A549 (cell line): ENCODE measurements around the gene CCR2. TPM values are rescaled to one million over a fixed set of nuclear protein-coding genes. Genes with fewer than 3 reads are reported as not detected.

Experiments used
- ATAC-seq, 2 experiments: fragments of 200-7000 bp in 1 of 2; fragments of >200 bp in 1 of 2; cut with Nextera tagmentation in 1 of 2; cut with Tn5 transposase in 1 of 2; 3 replicates each; pipeline versions ENCODE4 v1.8.0 to v1.9.1; 2018 to 2020; ENCODE audit warnings: mild to moderate bottlenecking in 1 of 2, moderate library complexity in 1 of 2
- CTCF ChIA-PET: fragments of 300-600 bp; sonication (Branson Sonifier 250); formaldehyde crosslinking; extraction: SDS; loops from one replicate; lab custom pipeline; 2021; ENCODE audit warnings: antibody characterized with exemption, inconsistent platforms; lab: Yijun Ruan, JAX
- POLR2A ChIA-PET: fragments of 350-600 bp; formaldehyde crosslinking; extraction: SDS; loops from one replicate; lab custom pipeline; 2021; ENCODE audit warnings: antibody characterized with exemption, inconsistent platforms; lab: Yijun Ruan, JAX
- DNase-seq, 2 experiments: peaks; one replicate each; pipeline versions ENCODE4 v3.0.0 to v3.0.0-alpha.2; 2011 to 2016; ENCODE audit warnings: low read depth in 1 of 2, low spot score in 1 of 2
- FAIRE-seq: peaks from 2 replicates; lab custom pipeline; 2011; peaks lifted over from hg19 to GRCh38; lab: Jason Lieb, UNC
- H3K27ac ChIP-seq, 2 experiments: fragments of >200 bp; sonication (Bioruptor Twin); formaldehyde crosslinking; 3 replicates each; pipeline ENCODE4 v1.5.1; 2016 to 2017
- H3K4me1 ChIP-seq: fragments of >200 bp; sonication (Bioruptor Twin); formaldehyde crosslinking; 3 replicates; pipeline ENCODE4 v1.6.1; 2016
- H3K4me2 ChIP-seq: fragments of >200 bp; sonication (Bioruptor Twin); formaldehyde crosslinking; 3 replicates; pipeline ENCODE4 v1.6.1; 2016
- H3K4me3 ChIP-seq: fragments of >200 bp; sonication (Bioruptor Twin); formaldehyde crosslinking; 3 replicates; pipeline ENCODE4 v1.5.1; 2016
- H3K9me3 ChIP-seq: fragments of >200 bp; sonication (Bioruptor Twin); formaldehyde crosslinking; 3 replicates; pipeline ENCODE4 v1.6.1; 2016
- BCL3 ChIP-seq: fragments of >200 bp; sonication (Bioruptor Twin); formaldehyde crosslinking; IDR thresholded peaks from 3 replicates; pipeline ENCODE4 v1.6.1; 2016
- BHLHE40 ChIP-seq: IDR thresholded peaks from 2 replicates; pipeline ENCODE4 v1.6.1; 2012; ENCODE audit warnings: low read depth, low read length, inconsistent platforms
- CBX8 ChIP-seq: fragments of 200-600 bp; sonication (generic); IDR thresholded peaks from 2 replicates; pipeline ENCODE4 v1.6.1; 2016
- CHD2 ChIP-seq: fragments of 150-350 bp; IDR thresholded peaks from 2 replicates; pipeline ENCODE4 v1.6.1; 2014; ENCODE audit warnings: low read length; ENCODE audit not compliant: partially characterized antibody
- EHF ChIP-seq: fragments of 250-450 bp; sonication (Bioruptor Pico); IDR thresholded peaks from 2 replicates; pipeline ENCODE4 v1.5.0; 2020; ENCODE audit warnings: mild to moderate bottlenecking
- EP300 ChIP-seq, 2 experiments: fragments of >200 bp; sonication (Bioruptor Twin); formaldehyde crosslinking; IDR thresholded peaks; 2 replicates in 1 of 2; 3 replicates in 1 of 2; pipeline ENCODE4 v1.6.1; 2016 to 2017
- FOSB ChIP-seq: fragments of 250-450 bp; sonication (Bioruptor Pico); IDR thresholded peaks from 2 replicates; pipeline ENCODE4 v1.5.0; 2020; ENCODE audit warnings: mild to moderate bottlenecking, moderate library complexity
- FOXS1 ChIP-seq: fragments of 250-450 bp; sonication (Bioruptor Pico); IDR thresholded peaks from 2 replicates; pipeline ENCODE4 v1.5.0; 2020; ENCODE audit warnings: mild to moderate bottlenecking, moderate library complexity
- GATA3 ChIP-seq: IDR thresholded peaks from 2 replicates; pipeline ENCODE4 v1.6.1; 2012; ENCODE audit warnings: borderline replicate concordance
- HEYL ChIP-seq: fragments of 250-450 bp; sonication (Bioruptor Pico); IDR thresholded peaks from 2 replicates; pipeline ENCODE4 v1.8.0; 2021; ENCODE audit warnings: mild to moderate bottlenecking, moderate library complexity
- HOXB5 ChIP-seq: fragments of 250-450 bp; sonication (Bioruptor Pico); IDR thresholded peaks from 2 replicates; pipeline ENCODE4 v1.5.0; 2020; ENCODE audit warnings: mild to moderate bottlenecking, moderate library complexity
- JUNB ChIP-seq: fragments of >200 bp; sonication (Bioruptor Twin); formaldehyde crosslinking; IDR thresholded peaks from 2 replicates; pipeline ENCODE4 v1.6.1; 2016
- KDM1A ChIP-seq: fragments of 200-600 bp; sonication (generic); IDR thresholded peaks from 2 replicates; pipeline ENCODE4 v1.6.1; 2016; ENCODE audit warnings: low read depth, mild to moderate bottlenecking
- KDM5A ChIP-seq: fragments of 200-600 bp; sonication (generic); IDR thresholded peaks from 2 replicates; pipeline ENCODE4 v1.6.1; 2016; ENCODE audit warnings: antibody characterized with exemption, mild to moderate bottlenecking
- MAFK ChIP-seq: fragments of 450-650 bp; IDR thresholded peaks from 2 replicates; pipeline ENCODE4 v1.6.1; 2014; ENCODE audit not compliant: partially characterized antibody
- MYC ChIP-seq: IDR thresholded peaks from 2 replicates; pipeline ENCODE4 v1.6.1; 2012; ENCODE audit warnings: mild to moderate bottlenecking, inconsistent platforms, low read length, improper control_type of control experiment, borderline replicate concordance
- NR3C1 ChIP-seq: fragments of >200 bp; sonication (Bioruptor Twin); formaldehyde crosslinking; IDR thresholded peaks from 3 replicates; pipeline ENCODE4 v1.6.1; 2017
- PHF8 ChIP-seq: fragments of 200-600 bp; sonication (generic); IDR thresholded peaks from 2 replicates; pipeline ENCODE4 v1.6.1; 2016; ENCODE audit warnings: low read depth, mild to moderate bottlenecking, antibody characterized with exemption, moderate library complexity, borderline replicate concordance
- POLR2A ChIP-seq: IDR thresholded peaks from 2 replicates; pipeline ENCODE4 v1.6.1; 2012; ENCODE audit warnings: mild to moderate bottlenecking, low read length
- RAD21 ChIP-seq, 2 experiments: fragments of >200 bp in 1 of 2; sonication (Bioruptor Twin) in 1 of 2; formaldehyde crosslinking in 1 of 2; IDR thresholded peaks in 1 of 2; conservative IDR thresholded peaks in 1 of 2; 2 replicates in 1 of 2; 3 replicates in 1 of 2; pipeline ENCODE4 v1.6.1; 2012 to 2018; ENCODE audit warnings: inconsistent platforms in 1 of 2
- RARB ChIP-seq: fragments of 250-450 bp; sonication (Bioruptor Pico); IDR thresholded peaks from 2 replicates; pipeline ENCODE4 v1.8.0; 2021; ENCODE audit warnings: mild to moderate bottlenecking, moderate library complexity
- RCOR1 ChIP-seq: fragments of 150-350 bp; IDR thresholded peaks from 2 replicates; pipeline ENCODE4 v1.6.1; 2014; ENCODE audit warnings: antibody characterized with exemption, low read length, low read depth
- RNF2 ChIP-seq: fragments of 200-600 bp; sonication (generic); IDR thresholded peaks from 2 replicates; pipeline ENCODE4 v1.6.1; 2016; ENCODE audit warnings: low read depth, mild to moderate bottlenecking, antibody characterized with exemption, moderate library complexity, borderline replicate concordance
- SMC3 ChIP-seq: fragments of >200 bp; sonication (Bioruptor Twin); formaldehyde crosslinking; IDR thresholded peaks from 3 replicates; pipeline ENCODE4 v1.6.1; 2018; ENCODE audit warnings: inconsistent platforms
- SREBF2 ChIP-seq: fragments of 450-650 bp; IDR thresholded peaks from 2 replicates; pipeline ENCODE4 v1.6.1; 2014; ENCODE audit warnings: mild to moderate bottlenecking, moderate library complexity
- ZC3H11A ChIP-seq: fragments of 450-650 bp; IDR thresholded peaks from 2 replicates; pipeline ENCODE4 v1.6.1; 2014; ENCODE audit warnings: antibody characterized with exemption, mild to moderate bottlenecking
- ZFP36 ChIP-seq: fragments of 450-650 bp; IDR thresholded peaks from 2 replicates; pipeline ENCODE4 v1.6.1; 2014; ENCODE audit warnings: borderline replicate concordance; ENCODE audit not compliant: partially characterized antibody
- ZNF302 ChIP-seq: fragments of 250-450 bp; sonication (Bioruptor Pico); IDR thresholded peaks from 2 replicates; pipeline ENCODE4 v1.9.0; 2021; ENCODE audit warnings: inconsistent platforms, mild to moderate bottlenecking, moderate library complexity
- WGBS: methylation state at CpG from one replicate; pipeline ENCODE4 v1.1.6; 2017; ENCODE audit errors: missing lambda C conversion rate; 5-methylcytosine and 5-hydroxymethylcytosine counted together
- polyA plus RNA-seq, 4 experiments: library from polyadenylated mRNA; depleted of rRNA in 3 of 4; stranded (reverse); fragments of >200 nt; fragmentation: RNase III in 1 of 4; extraction: RNeasy Plus Mini Kit Qiagen cat#74134 plus additional on column Dnase treatment in 1 of 4; gene quantifications; 2 replicates in 3 of 4; 3 replicates in 1 of 4; pipeline ENCODE4 v1.2.3, GENCODE V29; 2011 to 2017
- TF ChIP-seq, protein P1 (sequence below): fragments of 250-450 bp; sonication (Bioruptor Pico); IDR thresholded peaks from 2 replicates; pipeline ENCODE4 v1.5.0; 2020; ENCODE audit warnings: low read depth, mild to moderate bottlenecking, moderate library complexity
- TF ChIP-seq, protein P2 (sequence below): IDR thresholded peaks from 2 replicates; pipeline ENCODE4 v1.6.1; 2012; ENCODE audit warnings: low read depth, borderline replicate concordance
- TF ChIP-seq, protein P3 (sequence below): IDR thresholded peaks from 2 replicates; pipeline ENCODE4 v1.6.1; 2012
- TF ChIP-seq, protein P4 (sequence below): fragments of 150-350 bp; IDR thresholded peaks from 2 replicates; pipeline ENCODE4 v1.6.1; 2014; ENCODE audit warnings: low read depth, mild to moderate bottlenecking, low read length

CCR2 gene
- polyA plus RNA-seq, 2 of the 4 experiments (the other 2 are of a cell fraction), result not detected

GRCh38 chr3:46348823-46349482 is 5.0 kb upstream of the CCR2 start:
- POLR2A ChIA-PET, result no interaction called here
- CTCF ChIA-PET, result interaction anchor here (1.1 kb wide), 1 partner anchor 29 kb away, joined by 3 read pairs; no protein-coding TSS in a partner anchor
- H3K4me1 ChIP-seq, result no peaks in the 10 kb centered on the region

GRCh38 chr3:46349484-46350261 is 4.2 kb upstream of the CCR2 start:
- TF ChIP-seq, protein P1, sequence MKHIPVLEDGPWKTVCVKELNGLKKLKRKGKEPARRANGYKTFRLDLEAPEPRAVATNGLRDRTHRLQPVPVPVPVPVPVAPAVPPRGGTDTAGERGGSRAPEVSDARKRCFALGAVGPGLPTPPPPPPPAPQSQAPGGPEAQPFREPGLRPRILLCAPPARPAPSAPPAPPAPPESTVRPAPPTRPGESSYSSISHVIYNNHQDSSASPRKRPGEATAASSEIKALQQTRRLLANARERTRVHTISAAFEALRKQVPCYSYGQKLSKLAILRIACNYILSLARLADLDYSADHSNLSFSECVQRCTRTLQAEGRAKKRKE (CRISPR knock-in tag), result no peak
- TF ChIP-seq EHF (CRISPR knock-in tag), result no peak
- no peak for TF ChIP-seq NR3C1
- no peak for TF ChIP-seq CBX8
- no peak for TF ChIP-seq RAD21 (conservative IDR thresholded peaks at IDR 0.05 in 1 of 2, IDR thresholded peaks at IDR 0.05 in 1 of 2)
- no peak for TF ChIP-seq ZC3H11A
- no peak for TF ChIP-seq POLR2A
- TF ChIP-seq, protein P2, sequence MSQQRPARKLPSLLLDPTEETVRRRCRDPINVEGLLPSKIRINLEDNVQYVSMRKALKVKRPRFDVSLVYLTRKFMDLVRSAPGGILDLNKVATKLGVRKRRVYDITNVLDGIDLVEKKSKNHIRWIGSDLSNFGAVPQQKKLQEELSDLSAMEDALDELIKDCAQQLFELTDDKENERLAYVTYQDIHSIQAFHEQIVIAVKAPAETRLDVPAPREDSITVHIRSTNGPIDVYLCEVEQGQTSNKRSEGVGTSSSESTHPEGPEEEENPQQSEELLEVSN, result no peak
- TF ChIP-seq RARB (CRISPR knock-in tag), result no peak
- no peak for TF ChIP-seq JUNB
- no peak for TF ChIP-seq BCL3
- TF ChIP-seq FOXS1 (CRISPR knock-in tag), result no peak
- no peak for TF ChIP-seq RNF2
- no peak for TF ChIP-seq FOSB (CRISPR knock-in tag)
- no peak for TF ChIP-seq BHLHE40
- TF ChIP-seq EP300 (IDR thresholded peaks at IDR 0.05), result no peak
- TF ChIP-seq, protein P3, sequence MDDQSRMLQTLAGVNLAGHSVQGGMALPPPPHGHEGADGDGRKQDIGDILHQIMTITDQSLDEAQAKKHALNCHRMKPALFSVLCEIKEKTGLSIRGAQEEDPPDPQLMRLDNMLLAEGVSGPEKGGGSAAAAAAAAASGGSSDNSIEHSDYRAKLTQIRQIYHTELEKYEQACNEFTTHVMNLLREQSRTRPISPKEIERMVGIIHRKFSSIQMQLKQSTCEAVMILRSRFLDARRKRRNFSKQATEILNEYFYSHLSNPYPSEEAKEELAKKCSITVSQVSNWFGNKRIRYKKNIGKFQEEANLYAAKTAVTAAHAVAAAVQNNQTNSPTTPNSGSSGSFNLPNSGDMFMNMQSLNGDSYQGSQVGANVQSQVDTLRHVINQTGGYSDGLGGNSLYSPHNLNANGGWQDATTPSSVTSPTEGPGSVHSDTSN, result no peak
- TF ChIP-seq, protein P4, sequence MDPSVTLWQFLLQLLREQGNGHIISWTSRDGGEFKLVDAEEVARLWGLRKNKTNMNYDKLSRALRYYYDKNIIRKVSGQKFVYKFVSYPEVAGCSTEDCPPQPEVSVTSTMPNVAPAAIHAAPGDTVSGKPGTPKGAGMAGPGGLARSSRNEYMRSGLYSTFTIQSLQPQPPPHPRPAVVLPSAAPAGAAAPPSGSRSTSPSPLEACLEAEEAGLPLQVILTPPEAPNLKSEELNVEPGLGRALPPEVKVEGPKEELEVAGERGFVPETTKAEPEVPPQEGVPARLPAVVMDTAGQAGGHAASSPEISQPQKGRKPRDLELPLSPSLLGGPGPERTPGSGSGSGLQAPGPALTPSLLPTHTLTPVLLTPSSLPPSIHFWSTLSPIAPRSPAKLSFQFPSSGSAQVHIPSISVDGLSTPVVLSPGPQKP, result no peak
- no peak for TF ChIP-seq MYC
- TF ChIP-seq PHF8, result no peak
- Histone ChIP-seq H3K4me1 (no peaks in the 10 kb centered on the region), H3K9me3 (no peaks in the 10 kb centered on the region), H3K4me2 (no peak overlapping the region), H3K4me3 (no peak overlapping the region), H3K27ac (no peak overlapping the region)
- ATAC-seq, result no peak
- FAIRE-seq, result no peak
- ChIA-PET CTCF (interaction anchor here (1.1 kb wide), 1 partner anchor 28 kb away, joined by 3 read pairs; no protein-coding TSS in a partner anchor), POLR2A (no interaction called here)
- WGBS, result 2% methylated on average over 2 of the region's 2 CpGs
- no peak for DNase-seq

More at GRCh38 chr3:46348823-46349482, 5.0 kb upstream of the CCR2 start:
- DNase-seq, result no peak
- FAIRE-seq, result no peak
- Histone ChIP-seq H3K9me3 (no peaks in the 10 kb centered on the region), H3K4me3 (no peak overlapping the region), H3K27ac (no peak overlapping the region), H3K4me2 (no peak overlapping the region)
- ATAC-seq, result no peak
- TF ChIP-seq CHD2 (no peak), ZFP36 (no peak), BCL3 (no peak), KDM1A (no peak), HEYL (CRISPR knock-in tag) (no peak), KDM5A (no peak), MAFK (no peak), SMC3 (no peak), RCOR1 (no peak), JUNB (no peak), BHLHE40 (no peak), HOXB5 (CRISPR knock-in tag) (no peak), FOSB (CRISPR knock-in tag) (no peak), MYC (no peak), SREBF2 (no peak), GATA3 (no peak), ZNF302 (CRISPR knock-in tag) (no peak)
- 1% methylated on average over 3 of the region's 3 CpGs for WGBS
